NCI-H128 (cell line): ENCODE data around the gene NT5C1B.

Source experiments
- DNase-seq: peaks from one replicate; lab custom pipeline; 2025; ENCODE audit not compliant: unreplicated experiment; lab: John Stamatoyannopoulos, UW

NT5C1B gene

GRCh38 chr2:18552351-18553077 lies 36.9 kb downstream of the NT5C1B start:
- DNase-seq = no peak

- DNase-seq = no peak
Observed at GRCh38 chr2:18551623-18552022, 37.7 kb downstream of the NT5C1B start.

- DNase-seq = no peak
Observed at GRCh38 chr2:18551169-18551568, 38.2 kb downstream of the NT5C1B start.

- DNase-seq = no peak
Observed at GRCh38 chr2:18550433-18550832, 38.9 kb downstream of the NT5C1B start.

DNA sequence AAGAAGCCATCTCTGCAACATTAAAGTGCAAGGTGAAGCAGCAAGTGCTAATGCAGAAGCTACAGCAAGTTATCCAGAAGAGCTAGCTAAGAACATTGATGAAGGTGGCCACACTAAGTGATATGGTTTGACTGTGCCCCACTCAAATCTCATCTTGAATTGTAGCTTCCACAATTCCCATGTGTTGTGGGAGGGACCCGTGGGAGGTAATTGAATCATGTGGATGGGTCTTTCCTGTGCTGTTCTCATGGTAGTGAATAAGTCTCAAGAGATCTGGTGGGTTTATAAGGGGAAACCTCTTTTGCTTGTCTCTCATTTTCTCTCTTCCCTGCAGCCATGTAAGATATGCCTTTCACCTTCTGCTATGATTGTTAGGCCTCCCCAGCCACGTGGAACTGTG lies 40.3 kb downstream of the NT5C1B start:
- DNase-seq = no peak

GRCh38 chr2:18548621-18549020 lies 40.7 kb downstream of the NT5C1B start:
- no peak for DNase-seq

DNA sequence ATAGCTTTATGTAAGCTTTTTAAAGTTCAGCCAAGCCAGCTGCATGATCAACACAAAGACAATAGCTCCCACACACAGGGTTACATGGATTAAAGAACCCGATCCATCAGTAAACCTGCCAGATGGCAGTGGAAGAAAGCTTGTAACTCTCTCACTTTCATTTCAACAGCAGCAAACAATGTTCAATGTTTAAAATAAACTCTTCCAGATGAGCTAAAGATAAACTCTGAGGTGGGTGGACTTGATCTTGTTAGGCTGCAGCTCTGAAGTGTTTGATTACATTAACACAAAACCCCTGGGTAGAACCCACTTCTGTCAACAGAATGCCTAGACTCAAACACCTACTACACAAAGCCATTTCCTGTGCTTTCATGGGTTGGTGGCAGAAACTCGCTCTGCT lies 42.8 kb downstream of the NT5C1B start:
- DNase-seq = no peak

DNA sequence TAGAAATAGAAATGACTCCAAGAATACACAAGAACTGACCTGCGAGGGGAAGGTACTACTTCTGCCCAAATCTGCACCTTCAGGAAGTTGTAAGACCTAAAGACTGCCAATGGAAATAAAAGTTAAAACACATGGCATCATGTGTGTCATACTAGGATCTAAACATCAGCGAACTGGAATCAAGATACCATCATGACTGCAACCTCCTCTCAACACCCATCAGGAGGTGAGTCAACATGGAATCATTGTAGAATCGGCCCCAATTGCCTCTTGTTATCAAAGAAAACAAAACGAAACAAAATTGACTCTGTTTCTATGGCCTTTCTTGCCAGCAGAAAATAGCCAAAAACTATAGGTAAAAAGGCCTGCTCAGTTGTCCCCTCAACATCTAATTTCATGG lies 44.0 kb downstream of the NT5C1B start:
- DNase-seq = no peak

DNA sequence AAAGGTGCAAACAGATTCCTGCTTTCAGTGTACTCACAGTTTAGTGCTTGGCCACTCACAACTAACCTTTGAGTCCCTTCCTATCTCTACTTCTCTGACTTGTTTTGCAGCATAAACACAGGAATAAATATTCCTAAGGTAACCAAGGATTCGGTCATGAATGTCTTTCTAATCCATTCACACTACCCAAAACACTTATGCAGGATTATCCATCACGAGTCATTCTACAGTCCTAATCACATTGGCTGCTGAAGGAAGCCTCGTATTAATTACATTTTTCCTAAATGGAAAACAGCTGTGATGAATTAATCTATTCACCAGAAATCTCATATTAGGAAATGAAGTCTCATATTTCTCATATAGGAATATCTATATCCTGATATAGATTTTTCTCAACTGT lies 45.2 kb downstream of the NT5C1B start:
- DNase-seq = no peak

GRCh38 chr2:18540872-18541271 lies 48.5 kb downstream of the NT5C1B start:
- no peak for DNase-seq

- DNase-seq = no peak
Observed at GRCh38 chr2:18536697-18537096, 52.7 kb downstream of the NT5C1B start.

- DNase-seq = no peak
Observed at GRCh38 chr2:18536100-18536499, 53.3 kb downstream of the NT5C1B start.

GRCh38 chr2:18531194-18531593 lies 58.2 kb downstream of the NT5C1B start:
- no peak for DNase-seq

DNA sequence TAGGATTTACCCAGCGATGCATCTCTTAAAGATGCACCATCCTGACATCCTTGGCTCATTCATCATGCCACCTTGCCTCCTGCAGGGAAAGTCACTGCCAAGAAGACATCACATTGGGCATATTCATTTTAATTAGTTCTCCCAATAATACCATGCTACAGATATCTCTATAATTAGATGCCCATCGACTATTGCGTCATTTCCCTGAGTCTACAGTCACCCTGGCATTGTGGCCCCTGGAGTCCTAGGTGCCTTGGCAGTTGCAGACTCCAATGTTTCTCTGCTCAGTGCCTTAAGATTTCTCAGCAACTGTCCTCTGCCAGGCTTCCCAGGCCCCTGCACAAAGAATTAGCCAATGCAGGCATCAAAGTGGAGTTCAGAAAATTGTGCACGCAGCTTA lies 61.5 kb downstream of the NT5C1B start:
- no peak for DNase-seq

- DNase-seq = no peak
Observed at GRCh38 chr2:18527326-18527725, 62.0 kb downstream of the NT5C1B start.

DNA sequence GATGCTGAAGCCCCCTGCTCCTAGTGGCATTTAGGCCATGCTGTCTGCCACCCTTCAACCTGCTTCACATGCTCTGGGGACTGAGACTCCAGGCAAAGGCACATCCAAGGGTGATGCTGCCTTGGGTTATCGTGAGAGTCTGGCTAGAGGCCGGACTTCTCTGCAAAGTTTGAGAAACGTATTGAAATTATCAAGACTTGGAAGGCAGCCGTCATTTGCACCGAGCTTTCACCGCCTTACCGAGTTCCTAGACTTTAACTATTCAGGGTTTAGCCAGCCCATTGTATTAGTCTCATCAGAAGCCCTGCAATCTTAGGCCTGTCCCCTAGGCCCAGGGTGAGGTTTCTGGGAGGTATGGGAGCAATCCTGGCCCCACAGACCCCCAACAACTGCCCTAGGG lies 62.9 kb downstream of the NT5C1B start:
- no peak for DNase-seq

DNA sequence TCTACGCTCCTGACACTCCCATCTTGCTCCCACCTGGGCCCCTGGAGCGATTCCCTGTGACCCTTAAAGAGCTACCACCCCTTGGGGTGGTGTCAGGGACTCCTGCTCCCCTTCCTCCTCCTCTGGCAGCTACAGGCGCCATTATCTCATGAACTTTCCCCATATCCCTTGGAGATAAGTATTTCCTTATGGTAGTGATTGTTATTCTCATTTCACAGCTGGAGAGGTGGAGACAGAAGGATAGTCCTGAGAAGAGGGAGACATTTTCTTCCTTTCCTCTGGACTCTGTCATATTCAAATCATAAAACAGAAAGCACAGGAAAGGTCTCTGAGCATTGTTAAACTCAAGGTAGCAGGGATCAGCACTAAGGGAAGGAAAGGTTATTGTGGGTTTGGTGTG lies 63.5 kb downstream of the NT5C1B start:
- DNase-seq = no peak

- no peak for DNase-seq
Observed at GRCh38 chr2:18525236-18525635, 64.1 kb downstream of the NT5C1B start.

DNA sequence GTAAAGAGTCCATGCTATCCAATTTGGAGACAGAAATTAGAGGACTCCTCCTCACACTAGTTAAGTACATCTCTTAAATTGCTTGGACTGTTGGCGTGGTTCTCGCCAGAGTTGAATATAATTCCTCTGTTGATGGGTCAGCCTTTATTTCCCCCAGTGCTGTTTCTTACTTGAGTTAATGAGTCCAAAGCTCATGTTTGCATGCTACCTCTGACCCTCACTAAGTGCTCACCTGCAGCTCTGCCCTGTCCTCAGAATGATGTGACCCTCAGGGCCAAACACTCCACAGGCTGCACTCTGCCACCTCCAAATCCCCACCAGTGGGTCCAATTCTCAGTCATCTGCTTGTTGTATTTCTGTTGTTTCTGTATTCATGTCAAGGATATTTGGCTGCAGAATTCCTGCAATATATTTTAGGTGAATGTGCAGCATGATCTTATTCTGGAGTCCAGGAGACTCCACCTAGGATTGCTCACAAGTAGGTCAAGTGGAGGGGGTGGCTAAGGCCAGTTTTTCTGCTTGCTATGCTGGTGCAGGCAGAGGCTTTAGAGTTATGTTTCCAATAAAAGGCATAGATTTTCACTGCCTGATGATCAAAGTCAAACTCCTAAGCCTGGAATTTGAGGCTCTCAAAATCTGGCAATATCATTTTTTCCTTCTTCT lies 66.8 kb downstream of the NT5C1B start:
- no peak for DNase-seq

GRCh38 chr2:18520451-18521425 lies 68.6 kb downstream of the NT5C1B start:
- DNase-seq = peak; percentile 26

DNA sequence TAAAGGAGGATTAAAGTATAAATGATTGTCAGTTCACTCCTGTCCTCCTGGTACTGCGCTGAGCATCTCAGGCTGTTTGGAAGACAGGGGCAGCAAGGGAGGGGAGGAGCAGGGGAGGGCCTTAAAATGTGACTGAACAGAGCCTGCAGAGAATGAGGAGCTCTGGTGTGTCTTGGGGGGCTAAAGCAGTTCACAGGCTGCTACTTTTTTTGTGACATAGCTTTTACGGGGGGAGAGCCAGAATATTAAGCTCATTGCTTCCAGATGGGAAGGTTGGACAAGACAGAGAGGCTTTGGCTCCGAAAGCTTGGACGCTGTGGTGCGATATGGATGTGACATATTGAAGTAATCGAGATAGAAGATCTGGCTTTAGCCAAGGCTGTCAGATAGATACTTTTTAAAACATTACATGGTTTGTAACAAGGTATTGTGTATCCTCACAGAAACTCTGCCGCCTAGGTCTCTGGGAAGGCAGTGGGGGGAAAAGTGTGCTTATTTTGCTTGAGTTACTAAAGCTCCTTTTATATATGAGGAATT lies 69.4 kb downstream of the NT5C1B start:
- no peak for DNase-seq
